ENCODE measurements around the gene ACBD3.

Gene ACBD3

DNA sequence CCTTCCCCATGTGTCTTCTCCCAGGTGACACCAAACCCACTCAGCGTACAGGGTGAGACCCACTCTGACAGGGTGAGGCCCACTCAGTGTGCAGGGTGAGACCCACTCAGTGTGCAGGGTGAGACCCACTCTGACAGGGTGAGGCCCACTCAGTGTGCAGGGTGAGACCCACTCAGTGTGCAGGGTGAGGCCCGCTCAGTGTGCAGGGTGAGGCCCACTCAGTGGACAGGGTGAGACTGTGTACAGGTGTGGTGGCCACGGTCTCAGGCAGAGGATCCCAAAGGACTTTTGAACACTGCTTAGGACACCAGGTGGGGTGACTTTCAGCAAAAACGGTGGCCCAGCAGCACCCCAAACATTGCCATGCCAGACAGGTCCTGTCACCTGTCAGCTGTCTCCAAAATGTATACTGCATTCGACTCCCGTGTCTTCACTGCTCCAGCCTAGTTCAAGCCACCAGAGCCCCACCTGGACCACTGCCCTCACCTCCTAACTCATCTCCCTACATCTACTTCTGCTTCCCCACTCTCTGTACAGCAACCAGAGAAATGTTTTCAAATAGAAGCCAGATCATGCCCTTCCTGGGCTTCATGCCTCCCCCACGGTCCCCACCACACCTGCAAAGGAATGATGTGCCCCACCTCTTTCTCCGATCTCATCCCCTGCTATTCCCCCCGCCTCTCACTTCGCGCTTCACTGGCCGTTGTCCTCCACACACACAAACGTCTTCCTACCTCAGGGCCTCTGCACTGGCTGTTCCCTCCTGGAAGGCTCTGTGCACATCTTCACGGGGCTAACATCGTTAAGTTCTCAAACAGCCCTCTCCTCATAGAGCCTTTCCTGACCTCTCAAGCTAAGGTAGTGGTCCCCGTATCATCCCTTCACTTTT is 52.1 kb downstream of the ACBD3 start:
- no peak for DNase-seq

DNA sequence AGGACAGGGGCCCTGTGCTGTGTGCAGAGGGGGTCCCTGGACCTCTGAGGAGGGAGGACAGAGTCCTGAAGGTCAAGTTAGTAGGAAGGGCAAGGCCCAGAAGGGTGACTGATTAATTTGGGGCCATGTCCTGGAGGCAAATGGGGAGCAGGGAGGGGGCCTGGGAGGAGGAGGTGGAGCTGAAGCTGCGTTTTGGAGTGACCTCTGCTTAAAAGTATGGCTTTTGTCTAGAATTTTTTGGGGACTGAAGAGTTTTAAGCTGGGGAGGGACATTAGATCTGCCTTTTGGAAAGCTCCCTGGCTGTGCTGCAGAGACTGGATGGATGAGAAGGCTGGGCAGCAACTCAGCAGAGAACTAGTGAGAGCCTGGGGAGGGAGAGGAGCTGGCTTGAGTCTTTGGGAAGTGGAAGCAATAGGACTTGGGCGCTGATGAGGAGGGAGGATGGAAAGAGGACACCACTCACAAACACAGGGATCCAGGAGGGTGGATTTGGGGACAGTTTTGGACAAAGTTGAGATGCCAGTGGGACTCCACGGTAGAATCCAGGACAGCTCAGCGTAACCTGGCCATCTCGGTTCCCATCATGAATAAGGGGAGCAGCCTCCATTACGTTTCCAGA is 52.9 kb downstream of the ACBD3 start:
- no peak for DNase-seq

DNA sequence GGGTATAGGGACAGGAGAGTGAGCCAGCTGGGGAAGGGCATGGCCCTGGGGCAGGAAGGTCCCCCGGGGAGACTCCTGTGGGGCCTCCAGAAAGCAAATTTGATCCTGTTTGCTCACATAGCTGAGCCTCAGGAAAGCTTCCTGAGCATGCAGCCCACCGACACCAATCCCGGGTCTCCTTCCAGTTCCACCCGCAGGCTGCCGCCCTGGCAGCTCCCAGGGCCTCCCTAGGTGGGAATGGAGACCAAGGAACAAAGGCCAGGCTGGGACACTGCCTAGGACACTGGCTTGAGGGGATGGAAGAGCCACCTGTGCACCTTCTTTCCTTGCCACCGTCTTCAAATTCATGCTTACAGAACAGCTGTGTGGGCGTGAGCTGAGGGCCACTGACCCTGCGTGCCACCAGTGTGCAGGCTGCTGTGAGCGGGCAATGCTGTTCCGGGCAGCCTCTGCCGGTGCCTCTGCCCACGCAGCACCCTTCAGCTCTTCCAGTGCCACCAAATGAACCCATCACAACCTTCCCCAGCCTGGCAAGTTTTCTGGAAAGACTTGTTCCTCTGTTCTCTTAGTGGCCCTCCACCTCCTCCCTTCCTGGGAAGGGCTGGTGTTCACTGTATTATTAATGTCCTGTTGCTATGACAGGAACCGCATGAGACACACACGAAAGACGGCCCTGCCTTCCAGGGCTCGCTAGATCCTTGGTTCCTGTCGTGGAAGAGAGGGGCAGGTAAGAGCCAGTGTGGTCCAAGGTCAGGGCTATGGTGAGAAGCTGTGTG is 53.6 kb downstream of the ACBD3 start:
- DNase-seq, result no peak

DNA sequence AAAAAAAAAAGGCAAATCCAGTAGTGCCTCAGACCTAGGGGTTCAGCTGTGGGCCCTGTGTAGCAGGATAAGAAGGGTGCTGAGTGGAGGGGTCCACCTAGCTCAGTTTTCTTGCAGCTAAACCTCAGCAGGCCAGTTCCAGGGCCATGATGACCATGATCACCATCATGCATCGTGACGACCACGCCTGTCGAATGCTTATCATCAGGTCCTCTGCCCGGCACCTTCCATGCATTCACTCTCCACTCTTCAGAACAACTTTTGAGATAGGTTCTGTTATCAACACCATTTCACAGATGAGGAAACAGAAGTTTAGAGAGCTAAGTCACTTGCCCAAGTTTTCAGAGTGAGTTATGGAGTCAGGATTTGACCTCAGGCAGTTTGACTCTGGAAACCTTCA is 54.9 kb downstream of the ACBD3 start:
- DNase-seq, result no peak

DNA sequence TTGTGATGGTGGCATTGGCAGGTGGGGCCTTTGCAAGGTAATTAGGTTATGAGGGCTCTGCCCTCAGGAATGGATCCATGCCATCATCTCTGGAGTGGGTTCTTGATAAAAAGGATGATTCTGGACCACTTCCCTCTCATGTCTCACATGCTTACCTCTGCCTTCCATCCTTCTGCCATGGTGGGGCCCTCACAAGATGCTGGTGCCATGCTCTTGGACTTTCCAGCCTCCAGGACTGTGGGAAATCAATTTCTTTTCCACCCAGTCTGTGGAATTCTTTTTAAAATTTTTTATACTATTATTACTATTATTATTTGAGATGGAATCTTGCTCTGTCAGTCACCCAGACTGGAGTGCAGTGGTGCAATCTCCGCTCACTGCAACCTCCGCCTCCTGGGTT is 57.3 kb downstream of the ACBD3 start:
- no peak for DNase-seq

DNA sequence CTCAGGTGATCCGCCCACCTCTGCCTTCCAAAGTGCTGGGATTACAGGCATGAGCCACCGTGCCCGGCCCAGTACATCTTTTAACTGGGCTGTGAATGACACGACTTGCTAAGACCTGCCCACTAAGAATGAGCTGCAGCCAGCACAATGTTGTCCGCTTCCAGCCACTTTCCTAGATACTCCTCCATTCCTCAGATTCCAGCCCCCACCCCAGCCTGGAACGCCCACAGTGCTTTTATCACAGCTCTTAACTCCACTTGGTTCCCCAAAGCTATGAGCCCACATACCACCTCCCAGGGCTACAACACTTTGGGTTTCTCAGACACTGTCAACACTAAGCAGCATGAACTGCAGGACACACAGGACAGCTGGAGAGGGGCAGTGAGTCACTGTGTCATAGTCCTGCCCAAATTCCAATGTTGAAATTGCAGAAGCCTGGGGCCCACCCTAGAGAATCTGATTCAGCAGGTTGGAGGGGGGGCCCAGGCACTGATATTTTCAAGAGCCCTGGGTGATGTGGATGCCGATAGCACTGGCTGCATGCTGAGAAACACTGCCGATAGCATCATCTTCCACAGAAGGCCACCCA is 58.0 kb downstream of the ACBD3 start:
- DNase-seq, result no peak

DNA sequence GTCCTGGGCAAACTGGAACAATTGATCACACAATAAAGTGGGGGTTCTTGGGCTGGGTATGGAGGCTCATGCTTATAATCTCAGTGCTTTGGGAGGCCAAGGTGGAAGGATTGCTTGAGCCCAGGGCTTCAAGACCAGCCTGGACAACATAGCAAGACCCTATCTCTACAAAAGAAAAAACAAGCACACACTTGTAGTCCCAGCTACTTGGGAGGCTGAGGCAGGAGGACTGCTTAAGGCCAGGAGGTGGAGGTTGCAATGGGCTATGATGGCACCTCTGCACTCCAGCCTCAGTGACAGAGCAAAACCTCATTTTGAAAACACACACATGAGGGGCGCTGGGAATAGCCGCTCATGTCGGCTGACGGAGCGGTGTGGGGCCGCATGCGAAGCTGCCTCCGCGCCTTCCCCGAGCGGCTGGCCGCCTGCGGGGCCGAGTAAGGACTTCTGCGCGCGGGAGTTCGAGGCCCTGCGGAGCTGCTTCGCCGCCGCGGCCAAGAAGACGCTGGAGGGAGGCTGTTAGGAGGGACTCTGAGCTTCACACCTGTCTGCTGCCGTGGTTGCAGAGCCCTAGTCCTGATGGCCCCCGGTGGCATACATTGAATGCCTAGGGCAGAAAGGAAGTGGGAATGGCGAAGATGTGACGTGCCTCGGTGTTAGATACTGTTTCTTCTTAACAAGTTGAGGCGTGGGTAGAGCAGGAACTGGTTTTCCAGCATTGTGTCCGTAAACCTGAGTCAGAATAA is 59.5 kb downstream of the ACBD3 start:
- DNase-seq, result no peak

DNA sequence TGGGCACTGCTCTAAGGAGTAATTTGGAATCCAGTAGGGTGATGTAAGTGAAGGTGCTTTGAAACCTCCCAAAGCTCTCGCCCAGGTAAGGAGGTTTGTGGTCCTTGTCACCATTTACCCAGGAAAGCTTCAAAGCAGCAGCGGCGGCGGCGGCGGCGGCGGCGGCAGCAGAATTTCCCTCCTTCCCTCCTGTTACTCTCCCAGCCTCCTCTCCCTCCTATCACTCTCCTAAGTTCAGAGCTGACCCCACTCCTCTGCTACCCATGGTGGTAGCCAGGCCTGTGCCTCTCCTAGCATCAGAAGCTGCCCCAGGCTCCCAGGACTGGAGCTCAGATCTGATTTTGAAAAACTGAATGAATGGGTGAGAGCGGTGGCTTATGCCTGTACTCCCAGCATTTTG is 60.7 kb downstream of the ACBD3 start:
- no peak for DNase-seq

DNA sequence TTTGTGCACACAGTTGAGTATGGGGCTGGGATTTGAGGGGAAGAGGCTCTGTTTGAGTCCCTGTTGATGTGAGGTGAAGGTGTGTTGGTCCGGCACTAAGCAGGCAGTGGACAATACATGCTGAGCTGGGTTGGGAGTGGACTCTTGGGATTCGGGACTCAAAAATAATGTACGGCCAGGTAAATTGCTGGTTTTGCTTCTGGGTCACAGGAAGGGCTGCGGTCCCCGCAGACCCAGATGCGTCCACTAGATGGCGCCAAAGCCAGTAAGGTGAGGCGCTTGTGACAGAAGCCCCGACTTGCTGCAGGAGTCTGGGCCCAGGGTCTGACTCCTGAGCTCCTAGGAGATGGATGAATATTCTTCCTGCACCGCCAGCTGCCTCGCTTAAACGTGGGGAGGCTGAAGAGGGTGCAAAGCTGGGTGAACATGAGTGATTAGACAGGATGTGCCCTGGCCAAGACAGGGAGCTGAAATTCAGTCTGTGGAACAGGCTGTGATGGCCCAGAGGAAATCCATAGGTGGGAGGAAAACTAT is 61.4 kb downstream of the ACBD3 start:
- DNase-seq, result peak in 56 of 58 donors; percentile 28 to 93 (median 66)

DNA sequence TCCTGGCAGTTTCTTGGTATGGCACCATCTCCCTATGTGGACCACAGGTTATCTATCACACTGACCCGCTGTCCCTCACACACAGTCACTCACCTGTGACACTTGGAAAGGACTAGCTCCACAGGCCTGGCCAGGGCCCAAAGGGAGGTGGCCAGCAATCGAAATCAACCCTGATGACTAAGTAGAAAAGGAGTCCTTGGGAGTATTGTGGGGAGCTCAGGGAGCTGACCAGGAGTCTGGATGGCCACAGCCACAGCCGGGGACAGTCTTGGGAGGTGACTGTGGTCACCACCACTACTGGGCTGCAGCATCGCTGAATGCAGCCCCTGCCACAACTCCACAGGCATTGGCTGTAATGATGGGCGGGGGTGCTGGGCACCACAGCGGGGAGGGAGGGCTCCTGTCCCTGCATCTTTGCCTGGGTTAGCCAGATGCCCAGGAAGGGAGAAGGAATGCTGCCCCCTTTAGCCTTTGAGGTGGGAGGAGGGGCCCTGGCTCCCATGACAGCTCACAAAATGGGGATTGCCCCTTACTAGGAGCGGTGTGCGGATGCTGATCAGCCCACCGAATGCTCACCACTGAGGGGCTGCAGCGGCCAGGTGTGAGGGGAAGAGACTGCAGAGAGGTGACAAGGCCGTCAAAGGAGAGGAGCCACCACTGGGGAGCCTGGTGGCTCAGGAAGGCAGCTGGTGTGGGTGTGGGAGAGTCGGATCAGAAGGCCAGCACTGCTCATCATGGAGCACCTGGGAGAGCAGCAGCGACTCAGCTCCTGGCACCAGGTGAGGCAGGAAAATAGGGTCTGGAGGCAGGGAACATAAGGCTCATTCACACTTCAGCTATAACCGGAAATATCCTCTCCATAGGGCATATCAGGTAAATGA is 62.7 kb downstream of the ACBD3 start:
- DNase-seq, result no peak

DNA sequence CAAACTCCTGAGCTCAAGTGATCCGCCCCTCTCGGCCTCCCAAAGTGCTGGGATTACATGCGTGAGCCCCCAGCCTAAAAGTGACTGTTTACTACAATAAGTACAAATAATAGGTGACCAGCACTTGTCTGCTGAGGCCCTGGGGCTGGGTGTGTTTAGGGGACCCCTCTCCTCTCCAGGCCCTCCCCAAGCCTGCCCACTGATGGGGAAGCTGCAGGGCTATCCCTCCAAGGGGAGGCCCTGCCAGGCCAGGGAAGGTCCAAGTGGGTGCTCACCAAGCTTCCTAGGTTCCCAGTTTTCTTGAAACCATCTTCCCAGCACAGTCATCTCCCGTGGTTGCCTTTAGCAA is 63.4 kb downstream of the ACBD3 start:
- no peak for DNase-seq

DNA sequence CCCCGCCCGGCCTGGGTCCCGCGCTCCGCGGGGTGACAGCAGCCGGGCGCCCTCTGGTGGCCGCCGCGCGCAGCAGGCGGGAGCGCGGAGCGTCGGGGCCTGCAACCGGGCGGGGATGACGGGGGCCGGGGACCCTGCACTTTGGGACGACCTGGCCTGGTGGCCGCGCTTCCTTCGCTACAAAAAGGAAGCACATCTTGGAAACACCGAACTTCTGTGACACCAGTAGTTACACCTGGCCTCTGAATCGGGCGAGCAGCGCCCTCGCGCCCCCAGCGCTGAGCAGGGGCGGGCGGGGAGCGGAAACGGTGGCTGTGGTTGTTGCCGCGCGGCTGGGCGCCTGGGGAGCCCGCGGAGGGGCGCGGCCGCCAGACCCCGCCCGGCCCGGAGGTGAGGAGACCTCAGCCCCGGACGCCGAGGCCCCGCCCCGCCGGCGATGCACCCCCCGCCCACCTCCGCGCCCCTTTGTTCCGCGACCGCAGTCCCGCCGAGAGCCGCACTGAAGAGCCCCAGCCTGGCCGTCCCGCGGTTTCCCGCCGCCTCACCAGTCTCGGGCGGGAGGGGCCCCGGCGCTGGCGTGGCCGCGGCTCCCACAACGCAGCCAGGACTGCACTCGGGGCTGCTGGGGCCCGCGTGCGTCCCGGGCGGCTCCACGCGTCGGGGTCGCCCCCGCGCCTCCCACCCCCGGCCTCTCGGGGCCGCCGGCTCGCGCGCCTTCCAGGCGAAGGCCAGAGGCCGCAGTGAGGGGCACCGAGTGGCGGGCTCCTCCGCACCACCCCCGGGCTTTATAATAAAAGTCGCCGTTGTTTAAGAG is 64.7 kb downstream of the ACBD3 start:
- peak in 33 of 58 donors; percentile 14 to 56 (median 38) for DNase-seq

DNA sequence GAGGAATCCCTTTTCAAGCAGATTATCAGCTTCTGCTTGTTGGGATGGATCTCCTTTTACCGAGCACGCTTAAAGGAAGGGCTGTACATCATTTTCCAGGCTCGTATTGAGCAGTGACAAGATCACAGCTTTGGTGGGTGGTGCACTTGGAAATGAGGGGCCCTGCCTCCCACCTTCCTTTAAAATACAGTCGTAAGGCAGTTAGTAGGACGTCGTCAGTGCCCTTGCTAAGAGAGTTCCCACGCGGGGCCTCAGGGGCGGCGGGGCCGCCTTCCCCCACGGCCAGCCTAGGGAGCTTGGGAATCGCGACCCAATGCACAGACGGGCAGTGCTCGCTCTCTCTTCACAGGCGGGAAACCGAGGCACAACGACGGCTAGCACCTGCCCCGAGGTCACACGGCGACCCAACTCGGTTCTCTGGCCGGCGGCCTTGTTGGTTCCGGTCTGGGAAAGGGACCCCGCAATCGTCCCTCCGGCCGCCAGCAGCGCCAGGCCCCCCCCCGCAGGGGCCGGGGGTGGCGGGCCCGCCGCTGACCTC is 65.4 kb downstream of the ACBD3 start:
- no peak for DNase-seq

DNA sequence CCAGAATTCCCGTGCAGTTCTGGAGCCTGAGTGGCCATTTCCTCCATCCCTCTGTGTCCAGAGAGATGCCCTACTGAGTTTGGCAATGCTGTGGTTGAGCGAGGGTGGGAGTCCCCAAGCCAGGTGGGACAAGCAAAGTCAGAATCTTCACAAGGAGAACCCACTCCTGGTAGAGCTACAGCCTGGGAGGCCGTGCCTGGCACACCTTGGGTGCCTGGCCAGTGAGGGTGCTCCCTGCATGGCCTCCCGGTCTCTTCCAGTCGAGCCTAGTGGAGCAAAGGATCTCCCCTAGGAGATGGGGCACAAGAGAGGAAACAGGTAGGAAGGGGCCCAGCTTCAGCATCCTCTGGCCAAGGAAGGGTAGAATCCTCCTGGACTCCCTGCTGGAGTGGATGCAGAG is 66.1 kb downstream of the ACBD3 start:
- DNase-seq, result no peak

DNA sequence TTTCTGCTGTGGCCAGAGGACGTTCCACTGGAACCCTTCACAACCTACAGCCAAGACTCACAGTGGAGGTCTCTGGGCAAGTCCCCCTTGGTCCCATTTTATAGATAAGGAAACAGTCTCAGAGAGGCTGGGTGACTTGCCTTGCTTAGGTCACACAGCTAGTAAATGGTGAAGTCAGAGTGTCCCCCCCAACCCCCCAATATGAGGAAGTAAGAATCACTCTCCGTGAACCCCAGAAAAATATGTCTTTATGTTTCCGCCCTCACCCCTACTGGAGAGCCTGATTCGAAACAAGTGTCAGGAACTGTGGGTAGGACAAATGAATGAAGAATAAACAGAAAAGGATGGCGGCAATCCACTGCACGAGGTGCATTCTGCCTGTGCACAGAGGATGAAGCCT is 67.4 kb downstream of the ACBD3 start:
- DNase-seq, result no peak

DNA sequence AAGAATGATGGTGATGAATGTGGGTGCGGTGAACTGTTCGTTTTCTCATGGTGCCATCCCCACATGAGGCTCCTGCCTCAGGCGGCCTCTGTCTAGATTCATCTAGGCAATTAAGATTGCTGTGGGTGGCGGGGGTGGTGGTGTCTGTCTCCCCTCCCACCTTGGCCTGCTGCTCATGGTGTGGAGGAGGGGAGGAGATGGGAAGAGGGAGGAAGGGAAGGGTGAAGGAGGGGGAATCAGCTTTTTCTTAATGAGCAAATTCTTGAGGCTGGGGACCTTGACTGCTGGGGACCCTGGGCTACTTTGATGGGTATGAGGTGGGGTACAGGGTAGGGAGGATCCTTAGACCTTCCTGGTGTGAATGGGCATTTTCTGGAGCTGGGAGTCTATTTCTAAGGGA is 68.2 kb downstream of the ACBD3 start:
- no peak for DNase-seq

DNA sequence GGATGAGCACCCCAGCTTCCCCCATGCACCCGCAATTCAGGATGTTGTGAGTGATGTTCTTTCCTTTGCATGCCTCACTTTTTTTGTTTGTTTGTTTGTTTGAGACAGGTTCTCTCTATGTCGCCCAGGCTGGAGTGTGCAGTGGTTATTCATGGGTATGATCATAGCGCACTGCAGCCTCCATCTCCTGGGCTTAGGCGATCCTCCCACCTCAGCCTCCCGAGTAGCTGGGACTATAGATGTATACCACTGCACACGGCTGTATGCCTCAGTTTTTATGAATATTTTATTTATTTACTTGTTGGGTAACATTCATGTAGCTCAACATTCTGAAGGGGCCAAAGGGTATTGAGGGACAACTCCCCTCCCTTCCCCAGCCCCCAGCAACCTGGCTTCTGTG is 69.2 kb downstream of the ACBD3 start:
- no peak for DNase-seq

DNA sequence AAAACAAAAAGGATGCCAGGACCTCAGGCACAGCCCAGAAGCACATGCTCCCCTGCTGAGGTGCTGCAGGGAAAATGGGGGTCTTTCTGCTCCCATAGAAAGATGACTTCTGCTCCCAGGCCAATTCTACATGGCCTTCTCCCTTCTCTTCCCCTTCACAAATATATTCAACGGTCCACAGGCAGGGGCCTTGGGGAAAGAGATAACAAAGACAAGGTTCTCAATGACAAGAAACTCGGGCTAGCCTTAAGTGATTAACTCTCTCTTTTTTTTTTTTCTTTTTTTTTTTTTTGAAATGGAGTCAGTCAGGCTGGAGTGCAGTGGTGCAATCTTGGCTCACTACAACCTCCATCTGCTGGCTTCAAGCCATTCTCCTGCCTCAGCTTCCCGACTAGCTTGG is 69.9 kb downstream of the ACBD3 start:
- DNase-seq, result no peak

DNA sequence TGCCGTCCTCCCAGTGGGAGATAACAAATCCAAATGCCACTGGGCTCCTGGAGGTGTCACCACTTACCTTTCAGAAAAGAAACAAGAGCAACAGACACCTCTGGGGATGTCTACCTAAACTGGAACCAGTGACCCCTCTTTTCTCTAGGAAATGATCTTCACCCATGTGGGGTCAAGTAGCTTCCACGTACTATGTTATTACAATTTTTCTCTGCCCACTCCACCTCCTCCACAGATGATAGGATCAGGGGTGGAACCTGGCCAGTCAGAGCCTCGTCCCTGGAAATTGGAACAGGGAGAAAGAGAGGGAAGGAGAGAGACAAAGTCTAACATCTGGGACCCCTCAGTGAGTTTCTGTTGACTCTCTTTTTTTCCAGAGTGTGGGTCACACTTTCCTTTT is 73.9 kb downstream of the ACBD3 start:
- DNase-seq, result no peak

Measured in anterior cingulate cortex (tissue), 58 donors.